ENCODE results near the gene TAB2.

TAB2 gene

GRCh38 chr6:149438855-149439254 lies 121.3 kb downstream of the TAB2 start:
- Histone ChIP-seq H3K4me1 (ENCODE audit: control insufficient read depth, insufficient read depth, low read length) (no peaks in the 10 kb centered on the region; the same call in 1 of the 2 replicates), H3K27ac (ENCODE audit: extremely low read depth, low read depth, low read length) (no peak overlapping the region), H3K4me3 (ENCODE audit: low read depth, low read length) (no peak overlapping the region), H3K9me3 (ENCODE audit: control insufficient read depth, insufficient read depth, low read depth, low read length) (no peaks in the 10 kb centered on the region), H3K36me3 (ENCODE audit: control insufficient read depth in 2 of 2, insufficient read depth in 1 of 2, low read length in 2 of 2) (no peaks in the 10 kb centered on the region)
- no peak for TF ChIP-seq ZNF19 (tag by site-specific recombination; IDR thresholded peaks at IDR 0.05; ENCODE audit: low read depth)
- no peak for TF ChIP-seq PRDM6 (tag by site-specific recombination; IDR thresholded peaks at IDR 0.05)
- no peak for TF ChIP-seq CTCF (tag by site-specific recombination; IDR thresholded peaks at IDR 0.05)
- TF ChIP-seq ZNF202 (tag by site-specific recombination; IDR thresholded peaks at IDR 0.05; ENCODE audit: borderline replicate concordance) = no peak
- no peak for TF ChIP-seq SETDB1 (IDR thresholded peaks at IDR 0.05; ENCODE audit: insufficient read length, low read length)
- no peak for TF ChIP-seq ZFP41 (tag by site-specific recombination; IDR thresholded peaks at IDR 0.05; ENCODE audit: borderline replicate concordance)
- TF ChIP-seq SP2 (tag by site-specific recombination; IDR thresholded peaks at IDR 0.05) = no peak
- no peak for TF ChIP-seq ZBTB8A (tag by site-specific recombination; IDR thresholded peaks at IDR 0.05)
- no peak for TF ChIP-seq PRDM2 (tag by site-specific recombination; IDR thresholded peaks at IDR 0.05; ENCODE audit: borderline replicate concordance)
- no peak for TF ChIP-seq ZNF449 (tag by site-specific recombination; IDR thresholded peaks at IDR 0.05)
- no peak for TF ChIP-seq ZNF280D (tag by site-specific recombination; IDR thresholded peaks at IDR 0.05)
- no peak for TF ChIP-seq ZNF600 (tag by site-specific recombination; IDR thresholded peaks at IDR 0.05)
- no peak for TF ChIP-seq ZNF239 (tag by site-specific recombination; IDR thresholded peaks at IDR 0.05)
- TF ChIP-seq ZNF558 (tag by site-specific recombination; IDR thresholded peaks at IDR 0.05) = no peak
- TF ChIP-seq KLF8 (tag by site-specific recombination; IDR thresholded peaks at IDR 0.05) = no peak
- TF ChIP-seq TSHZ1 (tag by site-specific recombination; IDR thresholded peaks at IDR 0.05; ENCODE audit: borderline replicate concordance) = no peak
- TF ChIP-seq ZBTB26 (tag by site-specific recombination; optimal IDR thresholded peaks at IDR 0.05) = no peak
- POLR2A ChIA-PET = no interaction called here
- CTCF ChIA-PET = interaction anchor here (0.9 to 1.0 kb wide), 2 partner anchors 410 to 861 kb away, joined by 3 read pairs; no protein-coding TSS in a partner anchor
